T47D (cell line): Measurements from ENCODE around the gene APLF.
"Not testable (repeated sequence)": the region's sequence is repeated elsewhere in the genome, so short reads cannot be mapped to it uniquely, and the experiment has no call there.

Source experiments
- DNase-seq, 2 experiments: peaks; one replicate each; pipeline versions ENCODE4 v3.0.0 to v3.0.0-alpha.2; 2011 to 2012; ENCODE audit warnings: low read depth in 1 of 2, low spot score in 1 of 2
- JUND ChIP-seq: IDR thresholded peaks from 2 replicates; pipeline ENCODE4 v1.6.1; 2012; ENCODE audit warnings: low read depth
- in situ Hi-C: cut with HindIII; loops from 2 replicates; pipeline ENCODE4 v1.10.0; 2016; ENCODE audit warnings: low sequenced_read_pairs, low pct_unique_long_range_greater_than_20kb

APLF gene

GRCh38 chr2:68469935-68470334 is 2.5 kb downstream of the APLF start:
- no peak for TF ChIP-seq JUND
- in situ Hi-C loops: no loop called here
- DNase-seq: no peak

GRCh38 chr2:68471385-68471784 is 4.0 kb downstream of the APLF start:
- no peak for TF ChIP-seq JUND
- no peak for DNase-seq
- in situ Hi-C loops: no loop called here

- DNase-seq: no peak
- in situ Hi-C loops: no loop called here
- TF ChIP-seq JUND: no peak
Measured at GRCh38 chr2:68472796-68473414, 5.5 kb downstream of the APLF start.

GRCh38 chr2:68475110-68475509 is 7.7 kb downstream of the APLF start:
- no peak for TF ChIP-seq JUND
- in situ Hi-C loops: no loop called here
- DNase-seq: peak in 1 of 2 experiments; percentile 63

- in situ Hi-C loops: no loop called here
Measured at GRCh38 chr2:68475576-68475975, 8.2 kb downstream of the APLF start.

GRCh38 chr2:68476454-68476853 is 9.1 kb downstream of the APLF start:
- no peak for DNase-seq
- in situ Hi-C loops: no loop called here
- TF ChIP-seq JUND: no peak

More at GRCh38 chr2:68475576-68475975, 8.2 kb downstream of the APLF start:
- TF ChIP-seq JUND: no peak
- DNase-seq: no peak

GRCh38 chr2:68478688-68479087 is 11.3 kb downstream of the APLF start:
- no peak for TF ChIP-seq JUND
- in situ Hi-C loops: no loop called here

GRCh38 chr2:68482296-68482820 is 15.0 kb downstream of the APLF start:
- DNase-seq: no peak
- in situ Hi-C loops: no loop called here
- no peak for TF ChIP-seq JUND

More at GRCh38 chr2:68478688-68479087, 11.3 kb downstream of the APLF start:
- no peak for DNase-seq

GRCh38 chr2:68483011-68483410 is 15.6 kb downstream of the APLF start:
- in situ Hi-C loops: no loop called here
- TF ChIP-seq JUND: no peak
- no peak for DNase-seq

GRCh38 chr2:68487773-68488355 is 20.5 kb downstream of the APLF start:
- peak in 1 of 2 experiments; percentile 33 for DNase-seq
- in situ Hi-C loops: no loop called here

GRCh38 chr2:68488605-68489004 is 21.2 kb downstream of the APLF start:
- DNase-seq, in situ Hi-C loops: not testable (repeated sequence)

More at GRCh38 chr2:68487773-68488355, 20.5 kb downstream of the APLF start:
- TF ChIP-seq JUND: no peak

- TF ChIP-seq JUND: no peak
- in situ Hi-C loops: no loop called here
- no peak for DNase-seq
Measured at GRCh38 chr2:68489282-68489681, 21.9 kb downstream of the APLF start.

- in situ Hi-C loops: no loop called here
- no peak for DNase-seq
Measured at GRCh38 chr2:68491582-68491981, 24.2 kb downstream of the APLF start.

GRCh38 chr2:68499133-68499532 is 31.7 kb downstream of the APLF start:
- no peak for DNase-seq
- in situ Hi-C loops: no loop called here
- no peak for TF ChIP-seq JUND

More at GRCh38 chr2:68491582-68491981, 24.2 kb downstream of the APLF start:
- TF ChIP-seq JUND: no peak
